SU-DHL-6 (cell line): ENCODE data around the gene CASK.

Experiments used
- CTCF ChIP-seq: fragments of 200-600 bp; sonication (generic); IDR thresholded peaks from one replicate; pipeline ENCODE4 v1.5.1; 2017; ENCODE audit warnings: antibody characterized with exemption, mild to moderate bottlenecking, low read length, moderate library complexity; ENCODE audit not compliant: insufficient read depth, poor library complexity, severe bottlenecking
- EZH2phosphoT487 ChIP-seq: fragments of 200-600 bp; sonication (generic), shearing (Covaris generic); conservative IDR thresholded peaks from 2 replicates; pipeline ENCODE4 v1.6.1; 2018; ENCODE audit warnings: mild to moderate bottlenecking, antibody characterized with exemption, low read length, moderate library complexity, mixed read lengths

DNA sequence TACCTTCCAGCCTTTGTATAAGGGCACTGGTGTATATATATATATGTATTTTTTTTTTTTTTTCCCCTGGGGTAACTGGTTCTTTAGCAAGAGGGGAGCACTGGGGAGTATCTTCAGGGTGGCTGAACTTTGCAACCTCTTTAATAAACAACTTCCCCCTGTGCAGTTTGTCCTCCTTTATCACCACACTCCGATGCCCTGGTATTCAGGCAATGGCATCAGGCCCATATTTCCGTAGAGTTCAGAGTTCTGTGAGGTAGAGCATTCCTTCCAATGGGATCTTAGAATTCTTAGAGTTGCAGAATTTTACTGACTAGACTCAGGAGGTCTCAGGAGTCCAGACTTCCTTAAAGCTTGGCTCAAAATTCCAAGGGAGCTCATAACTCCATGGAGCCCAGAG lies 451.6 kb downstream of the CASK start:
- TF ChIP-seq EZH2phosphoT487 (no peak), CTCF (no peak)
